Measurements from ENCODE around the gene OBSCN.

GRCh38 chr1:228381356-228381755 lies 173.5 kb downstream of the OBSCN start:
- TF ChIP-seq, protein P1, sequence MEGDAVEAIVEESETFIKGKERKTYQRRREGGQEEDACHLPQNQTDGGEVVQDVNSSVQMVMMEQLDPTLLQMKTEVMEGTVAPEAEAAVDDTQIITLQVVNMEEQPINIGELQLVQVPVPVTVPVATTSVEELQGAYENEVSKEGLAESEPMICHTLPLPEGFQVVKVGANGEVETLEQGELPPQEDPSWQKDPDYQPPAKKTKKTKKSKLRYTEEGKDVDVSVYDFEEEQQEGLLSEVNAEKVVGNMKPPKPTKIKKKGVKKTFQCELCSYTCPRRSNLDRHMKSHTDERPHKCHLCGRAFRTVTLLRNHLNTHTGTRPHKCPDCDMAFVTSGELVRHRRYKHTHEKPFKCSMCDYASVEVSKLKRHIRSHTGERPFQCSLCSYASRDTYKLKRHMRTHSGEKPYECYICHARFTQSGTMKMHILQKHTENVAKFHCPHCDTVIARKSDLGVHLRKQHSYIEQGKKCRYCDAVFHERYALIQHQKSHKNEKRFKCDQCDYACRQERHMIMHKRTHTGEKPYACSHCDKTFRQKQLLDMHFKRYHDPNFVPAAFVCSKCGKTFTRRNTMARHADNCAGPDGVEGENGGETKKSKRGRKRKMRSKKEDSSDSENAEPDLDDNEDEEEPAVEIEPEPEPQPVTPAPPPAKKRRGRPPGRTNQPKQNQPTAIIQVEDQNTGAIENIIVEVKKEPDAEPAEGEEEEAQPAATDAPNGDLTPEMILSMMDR (conservative IDR thresholded peaks at IDR 0.05; ENCODE audit: low read depth, low read length): no peak
- TF ChIP-seq EZH2 (IDR thresholded peaks at IDR 0.05; ENCODE audit: low read length, unreplicated experiment): no peak
- TF ChIP-seq EZH2phosphoT487 (IDR thresholded peaks at IDR 0.05; ENCODE audit: borderline replicate concordance, low read length): no peak

Data from PC-3 (cell line).